ENCODE measurements around the gene PNPLA6.
"Not testable (repeated sequence)": the region's sequence is repeated elsewhere in the genome, so short reads cannot be mapped to it uniquely, and the experiment has no call there.

PNPLA6 gene

GRCh38 chr19:7533925-7534480, 1.5 kb upstream of the PNPLA6 start:
- peak; percentile 81 for DNase-seq (ENCODE audit: low read depth)

- DNase-seq (ENCODE audit: low read depth): peak; percentile 41
Measured at GRCh38 chr19:7534531-7535046, 928 bp upstream of the PNPLA6 start.

- DNase-seq (ENCODE audit: low read depth): no peak
Measured at GRCh38 chr19:7535998-7536695, 630 bp downstream of the PNPLA6 start.

- not testable (repeated sequence) for DNase-seq (ENCODE audit: low read depth)
Measured at GRCh38 chr19:7538990-7539389, 3.5 kb downstream of the PNPLA6 start.

GRCh38 chr19:7539827-7540425, 4.4 kb downstream of the PNPLA6 start:
- no peak for DNase-seq (ENCODE audit: low read depth)

- DNase-seq (ENCODE audit: low read depth): no peak
Measured at GRCh38 chr19:7540761-7541474, 5.4 kb downstream of the PNPLA6 start.

- DNase-seq (ENCODE audit: low read depth): no peak
Measured at GRCh38 chr19:7541475-7541824, 5.9 kb downstream of the PNPLA6 start.

GRCh38 chr19:7541828-7542443, 6.4 kb downstream of the PNPLA6 start:
- no peak for DNase-seq (ENCODE audit: low read depth)

- no peak for DNase-seq (ENCODE audit: low read depth)
Measured at GRCh38 chr19:7542556-7543348, 7.2 kb downstream of the PNPLA6 start.

- DNase-seq (ENCODE audit: low read depth): no peak
Measured at GRCh38 chr19:7544626-7545025, 9.1 kb downstream of the PNPLA6 start.

GRCh38 chr19:7545300-7545699, 9.8 kb downstream of the PNPLA6 start:
- DNase-seq (ENCODE audit: low read depth): no peak

GRCh38 chr19:7545904-7546303, 10.4 kb downstream of the PNPLA6 start:
- DNase-seq (ENCODE audit: low read depth): no peak

GRCh38 chr19:7547159-7547558, 11.6 kb downstream of the PNPLA6 start:
- no peak for DNase-seq (ENCODE audit: low read depth)

- DNase-seq (ENCODE audit: low read depth): no peak
Measured at GRCh38 chr19:7549429-7550148, 14.1 kb downstream of the PNPLA6 start.

GRCh38 chr19:7550169-7550770, 14.8 kb downstream of the PNPLA6 start:
- no peak for DNase-seq (ENCODE audit: low read depth)

- peak; percentile 22 for DNase-seq (ENCODE audit: low read depth)
Measured at GRCh38 chr19:7550987-7551761, 15.7 kb downstream of the PNPLA6 start.

- DNase-seq (ENCODE audit: low read depth): no peak
Measured at GRCh38 chr19:7552781-7553180, 17.3 kb downstream of the PNPLA6 start.

GRCh38 chr19:7554565-7554964, 19.0 kb downstream of the PNPLA6 start:
- no peak for DNase-seq (ENCODE audit: low read depth)

- no peak for DNase-seq (ENCODE audit: low read depth)
Measured at GRCh38 chr19:7554990-7555864, 19.7 kb downstream of the PNPLA6 start.
